Measurements from ENCODE around the gene LCN9. TPM values are rescaled to one million over a fixed set of nuclear protein-coding genes. Genes with fewer than 3 reads are reported as not detected.
A peak's percentile ranks its signal among the peaks of the same experiment; 100 is the strongest.

Gene LCN9
- total and polyA plus RNA-seq, 9 of the 15 experiments (the other 6 are each of a cell fraction or from before 2014, with no cell fraction given): not detected

- BruUV-seq (replicated peaks): no TSS peak
- Histone ChIP-seq H3K27me3 (ENCODE audit: control insufficient read depth in 2 of 2, insufficient read depth in 2 of 2, low read length in 2 of 2) (peaks cover 22 to 75% of the 10 kb centered on the region in 2 experiments; a peak in 4 of 5 replicates), H3K4me1 (replicated peaks in 1 of 2; ENCODE audit: control insufficient read depth in 2 of 2, insufficient read depth in 2 of 2, low read length in 2 of 2) (peaks cover 0 to 18% of the 10 kb centered on the region in 2 experiments; a peak in 2 of 5 replicates), H3K27ac (ENCODE audit: extremely low read depth, low read depth, low read length) (no peak overlapping the region), H3K9ac (ENCODE audit: insufficient read depth in 1 of 2, low read depth in 2 of 2, low read length in 2 of 2) (no peak overlapping the region), H3K4me2 (ENCODE audit: insufficient read depth, low read length) (no peak overlapping the region), H3K9me3 (replicated peaks; ENCODE audit: control insufficient read depth, insufficient read depth, low read depth, low read length) (no peaks in the 10 kb centered on the region), H2AFZ (ENCODE audit: low read depth, low read length) (no peak overlapping the region), H3K4me3 (no peak overlapping the region), H3K9me1 (ENCODE audit: control insufficient read depth, insufficient read depth, low read length) (no peaks in the 10 kb centered on the region), H4K20me1 (replicated peaks; ENCODE audit: control insufficient read depth, insufficient read depth, low read length) (peaks cover 9% of the 10 kb centered on the region), H3K36me3 (ENCODE audit: control insufficient read depth, insufficient read depth, low read length) (no peaks in the 10 kb centered on the region), H3K79me2 (ENCODE audit: control insufficient read depth, insufficient read depth, low read length) (no peaks in the 10 kb centered on the region)
- TF ChIP-seq MIER1 (IDR thresholded peaks at IDR 0.05; ENCODE audit: low read depth): no peak
- no peak for TF ChIP-seq NKRF (IDR thresholded peaks at IDR 0.05; ENCODE audit: borderline replicate concordance)
- TF ChIP-seq NFIC (IDR thresholded peaks at IDR 0.05): peak; percentile 32; the same call in 1 of the 2 replicates
- TF ChIP-seq EGR1 (conservative IDR thresholded peaks at IDR 0.05): no peak
- no peak for TF ChIP-seq STAT5B (CRISPR knock-in tag; IDR thresholded peaks at IDR 0.05)
- peak; percentile 55 for TF ChIP-seq ZFP36 (IDR thresholded peaks at IDR 0.05; ENCODE audit: low read depth, low read length, partially characterized antibody)
- TF ChIP-seq CBFB (CRISPR knock-in tag; IDR thresholded peaks at IDR 0.05): no peak
- no peak for TF ChIP-seq CREB1 (IDR thresholded peaks at IDR 0.05)
- TF ChIP-seq CREB1 (CRISPR knock-in tag; IDR thresholded peaks at IDR 0.05): no peak
- TF ChIP-seq ZNF274 (IDR thresholded peaks at IDR 0.05; ENCODE audit: borderline replicate concordance, low read depth, low read length): no peak
- TF ChIP-seq ZBTB26 (CRISPR knock-in tag; IDR thresholded peaks at IDR 0.05): no peak
- peak; percentile 16; the same call in 1 of the 2 replicates for TF ChIP-seq BCOR (IDR thresholded peaks at IDR 0.05)
- TF ChIP-seq TAF9B (IDR thresholded peaks at IDR 0.05; ENCODE audit: partially characterized antibody): no peak
- TF ChIP-seq E2F4 (CRISPR knock-in tag; IDR thresholded peaks at IDR 0.05; ENCODE audit: low read depth): no peak
- WGBS (ENCODE audit: insufficient coverage, low coverage, missing lambda C conversion rate): under 1% methylated on average over 13 of the region's 13 CpGs
- FAIRE-seq (no peak), ATAC-seq (no peak), DNase-seq (ENCODE audit: extremely low read depth in 1 of 4, low spot score in 3 of 4) (no peak)
- CTCF ChIA-PET (ENCODE audit: low intra/inter-chr PET ratio): no interaction called here
- in situ Hi-C loops (cut with MboI) (no loop called here), intact Hi-C loops (cut with micrococcal nuclease) (no loop called here)
- POLR2A ChIA-PET: no interaction called here
Observed at GRCh38 chr9:135617991-135618411, 45.1 kb upstream of the LCN9 start.

Data from K562 (cell line).